HFF-Myc (cell line): ENCODE data around the gene IGF1R.

Experiments
- DNase-seq: peaks from one replicate; pipeline ENCODE4 v3.0.0-alpha.2; 2011; ENCODE audit warnings: low read depth; ENCODE audit errors: extremely low read depth
- H3K4me3 ChIP-seq: replicated peaks from 2 replicates; pipeline ENCODE4 v1.5.1; 2011; ENCODE audit warnings: low read depth, mild to moderate bottlenecking, control low read depth, low read length
- TF ChIP-seq, protein P1 (sequence below): IDR thresholded peaks from 2 replicates; pipeline ENCODE4 v1.5.1; 2012; ENCODE audit warnings: mild to moderate bottlenecking, low read depth, low read length, control low read depth; ENCODE audit errors: missing control alignments

The IGF1R gene

DNA sequence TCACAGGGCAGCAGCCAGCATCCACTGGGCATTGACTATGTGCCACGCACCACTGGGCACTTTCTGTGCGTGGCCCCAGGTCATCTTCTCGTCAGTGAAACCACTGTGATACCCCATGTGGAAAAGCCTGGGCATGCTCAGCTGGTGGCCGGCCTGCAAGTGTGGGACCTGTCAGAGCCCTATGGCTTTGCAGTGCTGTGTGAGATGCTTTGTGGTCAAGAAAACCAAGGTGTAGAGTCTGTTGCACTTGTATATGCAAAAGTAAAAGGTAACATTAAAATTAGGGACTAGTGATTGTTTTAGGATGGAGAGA is 289.7 kb downstream of the IGF1R start:
- TF ChIP-seq, protein P1, sequence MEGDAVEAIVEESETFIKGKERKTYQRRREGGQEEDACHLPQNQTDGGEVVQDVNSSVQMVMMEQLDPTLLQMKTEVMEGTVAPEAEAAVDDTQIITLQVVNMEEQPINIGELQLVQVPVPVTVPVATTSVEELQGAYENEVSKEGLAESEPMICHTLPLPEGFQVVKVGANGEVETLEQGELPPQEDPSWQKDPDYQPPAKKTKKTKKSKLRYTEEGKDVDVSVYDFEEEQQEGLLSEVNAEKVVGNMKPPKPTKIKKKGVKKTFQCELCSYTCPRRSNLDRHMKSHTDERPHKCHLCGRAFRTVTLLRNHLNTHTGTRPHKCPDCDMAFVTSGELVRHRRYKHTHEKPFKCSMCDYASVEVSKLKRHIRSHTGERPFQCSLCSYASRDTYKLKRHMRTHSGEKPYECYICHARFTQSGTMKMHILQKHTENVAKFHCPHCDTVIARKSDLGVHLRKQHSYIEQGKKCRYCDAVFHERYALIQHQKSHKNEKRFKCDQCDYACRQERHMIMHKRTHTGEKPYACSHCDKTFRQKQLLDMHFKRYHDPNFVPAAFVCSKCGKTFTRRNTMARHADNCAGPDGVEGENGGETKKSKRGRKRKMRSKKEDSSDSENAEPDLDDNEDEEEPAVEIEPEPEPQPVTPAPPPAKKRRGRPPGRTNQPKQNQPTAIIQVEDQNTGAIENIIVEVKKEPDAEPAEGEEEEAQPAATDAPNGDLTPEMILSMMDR, result no peak
- H3K4me3 ChIP-seq, result no peak overlapping the region
- no peak for DNase-seq

GRCh38 chr15:98938799-98939198 is 290.5 kb downstream of the IGF1R start:
- DNase-seq, result no peak
- no peak overlapping the region for H3K4me3 ChIP-seq
- TF ChIP-seq, protein P1, result no peak

- TF ChIP-seq, protein P1, result no peak
- DNase-seq, result no peak
These were observed 291.2 kb downstream of the IGF1R start for GRCh38 chr15:98939311-98940080.

GRCh38 chr15:98941595-98942255 is 293.4 kb downstream of the IGF1R start:
- TF ChIP-seq, protein P1, result no peak
- DNase-seq, result no peak
- H3K4me3 ChIP-seq, result no peak overlapping the region

More at GRCh38 chr15:98939311-98940080, 291.2 kb downstream of the IGF1R start:
- H3K4me3 ChIP-seq, result no peak overlapping the region

DNA sequence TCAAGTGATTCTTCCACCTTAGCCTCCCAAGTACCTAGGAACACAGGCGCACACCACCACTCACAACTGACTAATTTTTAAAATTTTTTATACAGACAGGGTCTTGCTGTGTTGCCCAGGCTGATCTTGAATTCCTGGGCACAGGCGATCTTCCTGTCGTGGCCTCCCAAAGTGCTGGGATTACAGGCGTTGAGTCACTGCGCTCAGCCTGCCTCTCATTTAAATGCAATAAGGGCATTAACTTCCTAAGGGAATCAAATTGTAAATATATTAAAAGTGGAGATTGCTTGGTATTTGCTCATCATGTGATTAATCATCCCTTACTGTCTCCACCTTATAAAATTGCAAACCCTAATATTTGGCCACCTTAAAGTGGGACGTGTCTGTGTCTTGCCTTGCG is 294.1 kb downstream of the IGF1R start:
- DNase-seq, result no peak
- TF ChIP-seq, protein P1, result no peak

GRCh38 chr15:98943051-98943508 is 294.7 kb downstream of the IGF1R start:
- no peak overlapping the region for H3K4me3 ChIP-seq
- TF ChIP-seq, protein P1, result no peak
- DNase-seq, result no peak

More for the DNA sequence above, 294.1 kb downstream of the IGF1R start:
- no peak overlapping the region for H3K4me3 ChIP-seq
